ENCODE measurements around the gene NSRP1.

DNA sequence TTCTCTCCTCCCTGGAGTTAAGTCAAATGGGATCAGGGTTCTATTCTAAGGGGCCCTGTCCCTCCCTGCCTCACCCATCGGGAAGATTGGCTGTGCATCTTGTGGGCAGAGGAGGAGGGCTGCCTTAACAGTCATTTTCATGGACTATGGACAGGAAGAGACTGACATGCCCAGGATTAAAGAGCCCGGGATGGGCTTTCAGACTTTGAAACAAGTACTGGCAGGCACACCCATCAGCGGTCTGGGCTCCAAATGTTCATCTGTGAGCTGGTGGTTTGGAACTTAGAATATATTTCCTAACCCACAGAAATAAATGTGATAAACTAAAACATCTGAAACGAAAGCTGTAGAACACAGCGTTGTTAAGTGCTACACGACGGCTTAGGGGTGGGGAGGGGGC lies 112.4 kb downstream of the NSRP1 start:
- TF ChIP-seq, protein P1, sequence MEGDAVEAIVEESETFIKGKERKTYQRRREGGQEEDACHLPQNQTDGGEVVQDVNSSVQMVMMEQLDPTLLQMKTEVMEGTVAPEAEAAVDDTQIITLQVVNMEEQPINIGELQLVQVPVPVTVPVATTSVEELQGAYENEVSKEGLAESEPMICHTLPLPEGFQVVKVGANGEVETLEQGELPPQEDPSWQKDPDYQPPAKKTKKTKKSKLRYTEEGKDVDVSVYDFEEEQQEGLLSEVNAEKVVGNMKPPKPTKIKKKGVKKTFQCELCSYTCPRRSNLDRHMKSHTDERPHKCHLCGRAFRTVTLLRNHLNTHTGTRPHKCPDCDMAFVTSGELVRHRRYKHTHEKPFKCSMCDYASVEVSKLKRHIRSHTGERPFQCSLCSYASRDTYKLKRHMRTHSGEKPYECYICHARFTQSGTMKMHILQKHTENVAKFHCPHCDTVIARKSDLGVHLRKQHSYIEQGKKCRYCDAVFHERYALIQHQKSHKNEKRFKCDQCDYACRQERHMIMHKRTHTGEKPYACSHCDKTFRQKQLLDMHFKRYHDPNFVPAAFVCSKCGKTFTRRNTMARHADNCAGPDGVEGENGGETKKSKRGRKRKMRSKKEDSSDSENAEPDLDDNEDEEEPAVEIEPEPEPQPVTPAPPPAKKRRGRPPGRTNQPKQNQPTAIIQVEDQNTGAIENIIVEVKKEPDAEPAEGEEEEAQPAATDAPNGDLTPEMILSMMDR (IDR thresholded peaks at IDR 0.05), result no peak
- TF ChIP-seq POLR2A (IDR thresholded peaks at IDR 0.05) (no peak), POLR2AphosphoS5 (IDR thresholded peaks at IDR 0.05) (no peak), EP300 (IDR thresholded peaks at IDR 0.05) (no peak)
